Stimulated activated CD4-positive, alpha-beta T cell treated with anti-CD3 and anti-CD28 coated beads, Interleukin-15, amount 100 ng/mL, for 24 hours (primary cell): ENCODE data around the gene ARHGEF17.
"Not testable (repeated sequence)": the region's sequence is repeated elsewhere in the genome, so short reads cannot be mapped to it uniquely, and the experiment has no call there.

ENCODE experiments used
- DNase-seq: peaks from one replicate; pipeline ENCODE4 v3.0.0-alpha.2; 2020

The ARHGEF17 gene

GRCh38 chr11:73308003-73308960 lies at the start of gene ARHGEF17:
ARHGEF17 (plus strand) TSS chr11:73308276; CDS start chr11:73308639, 363 bp downstream.
- DNase-seq: peak; percentile 53

GRCh38 chr11:73259406-73260126 lies 48.5 kb upstream of the ARHGEF17 start:
- DNase-seq: no peak

- DNase-seq: no peak
Measured at GRCh38 chr11:73260127-73260457, 48.0 kb upstream of the ARHGEF17 start.

- DNase-seq: no peak
Measured at GRCh38 chr11:73262851-73263495, 45.1 kb upstream of the ARHGEF17 start.

GRCh38 chr11:73263640-73264039 lies 44.4 kb upstream of the ARHGEF17 start:
- no peak for DNase-seq

GRCh38 chr11:73265278-73265810 lies 42.7 kb upstream of the ARHGEF17 start:
- DNase-seq: no peak

GRCh38 chr11:73265853-73266645 lies 42.0 kb upstream of the ARHGEF17 start:
- DNase-seq: no peak

GRCh38 chr11:73266646-73267020 lies 41.4 kb upstream of the ARHGEF17 start:
- DNase-seq: no peak

GRCh38 chr11:73267122-73267846 lies 40.8 kb upstream of the ARHGEF17 start:
- no peak for DNase-seq

GRCh38 chr11:73267906-73268540 lies 40.1 kb upstream of the ARHGEF17 start:
- DNase-seq: no peak

GRCh38 chr11:73268671-73269271 lies 39.3 kb upstream of the ARHGEF17 start:
- DNase-seq: no peak

- DNase-seq: no peak
Measured at GRCh38 chr11:73269459-73270015, 38.5 kb upstream of the ARHGEF17 start.

- DNase-seq: no peak
Measured at GRCh38 chr11:73270016-73270854, 37.8 kb upstream of the ARHGEF17 start.

- DNase-seq: no peak
Measured at GRCh38 chr11:73270855-73271477, 37.1 kb upstream of the ARHGEF17 start.

GRCh38 chr11:73271478-73271865 lies 36.6 kb upstream of the ARHGEF17 start:
- not testable (repeated sequence) for DNase-seq

- no peak for DNase-seq
Measured at GRCh38 chr11:73271936-73272679, 36.0 kb upstream of the ARHGEF17 start, which contains the start of gene P2RY6. P2RY6 (plus strand) TSS chr11:73272338; CDS start chr11:73296519, 24,181 bp downstream.

- no peak for DNase-seq
Measured at GRCh38 chr11:73272680-73273038, 35.4 kb upstream of the ARHGEF17 start.

GRCh38 chr11:73273222-73273895 lies 34.7 kb upstream of the ARHGEF17 start:
- no peak for DNase-seq
